ENCODE data around the gene SEZ6L2. TPM values are rescaled to one million over a fixed set of nuclear protein-coding genes. Genes with fewer than 3 reads are reported as not detected.

The SEZ6L2 gene
- total RNA-seq, 1 donor from 2014 or later: 10.7 TPM

- intact Hi-C loops (cut with DNase I): no loop called here
- TF ChIP-seq CTCF (IDR thresholded peaks at IDR 0.05): no peak
- Histone ChIP-seq H3K36me3 (no peaks in the 10 kb centered on the region), H3K9me3 (no peaks in the 10 kb centered on the region), H3K27ac (no peak overlapping the region), H3K4me3 (peak overlapping the region; percentile 39), H3K27me3 (ENCODE audit: low read depth) (peaks cover 36% of the 10 kb centered on the region), H3K4me1 (peaks cover 12% of the 10 kb centered on the region)
- peak; percentile 81 for DNase-seq
- ATAC-seq: peak; percentile 77 to 84
Observed at GRCh38 chr16:29877266-29877961, 21.9 kb downstream of the SEZ6L2 start.

GRCh38 chr16:29876594-29877249 lies 22.6 kb downstream of the SEZ6L2 start:
- ATAC-seq: peak in 1 of 2 donors; percentile 55
- peaks cover 36% of the 10 kb centered on the region for H3K27me3 ChIP-seq (ENCODE audit: low read depth)
- intact Hi-C loops (cut with DNase I): no loop called here

GRCh38 chr16:29876217-29876593 lies 23.1 kb downstream of the SEZ6L2 start:
- DNase-seq: no peak
- peaks cover 12% of the 10 kb centered on the region for H3K4me1 ChIP-seq
- peaks cover 36% of the 10 kb centered on the region for H3K27me3 ChIP-seq (ENCODE audit: low read depth)
- H3K27ac ChIP-seq: no peak overlapping the region
- ATAC-seq: peak in 1 of 2 donors; percentile 17
- H3K4me3 ChIP-seq: peak overlapping the region; percentile 39
- no peaks in the 10 kb centered on the region for H3K9me3 ChIP-seq
- intact Hi-C loops (cut with DNase I): no loop called here
- TF ChIP-seq CTCF (IDR thresholded peaks at IDR 0.05): no peak
- H3K36me3 ChIP-seq: no peaks in the 10 kb centered on the region

More at GRCh38 chr16:29876594-29877249, 22.6 kb downstream of the SEZ6L2 start:
- H3K4me3 ChIP-seq: peak overlapping the region; percentile 39
- DNase-seq: no peak
- H3K36me3 ChIP-seq: no peaks in the 10 kb centered on the region
- H3K27ac ChIP-seq: no peak overlapping the region
- TF ChIP-seq CTCF (IDR thresholded peaks at IDR 0.05): no peak
- peaks cover 12% of the 10 kb centered on the region for H3K4me1 ChIP-seq
- no peaks in the 10 kb centered on the region for H3K9me3 ChIP-seq

- intact Hi-C loops (cut with DNase I): no loop called here
- peaks cover 36% of the 10 kb centered on the region for H3K27me3 ChIP-seq (ENCODE audit: low read depth)
- ATAC-seq: no peak
Observed at GRCh38 chr16:29875206-29875605, 24.1 kb downstream of the SEZ6L2 start.

GRCh38 chr16:29873319-29873718 lies 26.0 kb downstream of the SEZ6L2 start:
- ATAC-seq (no peak), DNase-seq (no peak)
- peaks cover 30% of the 10 kb centered on the region for H3K27me3 ChIP-seq (ENCODE audit: low read depth)
- no peaks in the 10 kb centered on the region for H3K9me3 ChIP-seq
- no peak for TF ChIP-seq CTCF (IDR thresholded peaks at IDR 0.05)
- no peak overlapping the region for H3K4me3 ChIP-seq
- H3K4me1 ChIP-seq: peaks cover 12% of the 10 kb centered on the region
- intact Hi-C loops (cut with DNase I): no loop called here
- H3K36me3 ChIP-seq: no peaks in the 10 kb centered on the region
- H3K27ac ChIP-seq: no peak overlapping the region

More at GRCh38 chr16:29875206-29875605, 24.1 kb downstream of the SEZ6L2 start:
- Histone ChIP-seq H3K9me3 (no peaks in the 10 kb centered on the region), H3K4me1 (peaks cover 12% of the 10 kb centered on the region), H3K4me3 (no peak overlapping the region), H3K27ac (no peak overlapping the region), H3K36me3 (no peaks in the 10 kb centered on the region)
- TF ChIP-seq CTCF (IDR thresholded peaks at IDR 0.05): no peak
- no peak for DNase-seq

Measured in lower lobe of right lung (tissue), 2 donors.